Sigmoid colon (tissue), 4 donors: ENCODE data around the gene GRIA1.

ENCODE experiments used
- CTCF ChIP-seq, 4 experiments: fragments of 450-650 bp in 3 of 4; fragments of 200-600 bp in 1 of 4; IDR thresholded peaks; one replicate each; pipeline ENCODE4 v1.5.1; 2016 to 2019; ENCODE audit warnings: antibody characterized with exemption in 4 of 4, mild to moderate bottlenecking in 3 of 4, moderate library complexity in 2 of 4
- EP300 ChIP-seq, 4 donors: sonication (generic); formaldehyde crosslinking; IDR thresholded peaks; one replicate each; pipeline ENCODE4 v1.6.1; 2017; ENCODE audit warnings: antibody characterized with exemption in 4 of 4

DNA sequence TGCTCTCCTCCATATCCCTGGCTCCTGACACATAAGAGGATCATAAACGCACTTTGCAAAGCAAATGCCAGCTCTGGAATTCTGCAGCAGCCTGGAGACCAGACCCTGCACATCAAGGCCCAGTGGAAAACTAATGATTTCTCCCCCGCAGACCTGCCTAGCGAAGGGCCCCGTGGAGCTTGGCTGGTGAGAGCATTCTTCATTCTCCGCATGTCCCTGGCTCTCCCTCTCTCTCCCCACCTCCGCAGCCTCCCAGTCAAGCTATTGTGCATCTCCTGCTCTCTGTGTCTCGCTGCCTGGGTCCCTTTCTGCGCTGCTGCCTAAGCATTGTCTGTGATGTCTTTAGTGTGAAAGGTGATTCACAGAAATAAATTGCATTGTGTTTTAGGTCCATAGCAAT lies 46.7 kb downstream of the GRIA1 start:
- no peak for TF ChIP-seq CTCF (IDR thresholded peaks at IDR 0.05)
- TF ChIP-seq EP300 (IDR thresholded peaks at IDR 0.05): no peak
